MM.1S (cell line): ENCODE data around the gene TERB1.

Experiments used
- DNase-seq: peaks from one replicate; pipeline ENCODE4 v3.0.0-alpha.2; 2015
- H2AFZ ChIP-seq: fragments of 300-600 bp; sonication (generic); 2 replicates; pipeline ENCODE4 v1.6.0; 2016; ENCODE audit warnings: antibody characterized with exemption, low read length
- H3F3A ChIP-seq: fragments of 300-600 bp; sonication (generic); 2 replicates; pipeline ENCODE4 v1.6.1; 2016; ENCODE audit warnings: mild to moderate bottlenecking, antibody characterized with exemption, low read length, moderate library complexity, mixed read lengths; ENCODE audit not compliant: insufficient read depth
- H3K27ac ChIP-seq: fragments of 300-600 bp; sonication (generic); 2 replicates; pipeline ENCODE4 v1.5.1; 2016; ENCODE audit warnings: mild to moderate bottlenecking, low read length
- H3K27me3 ChIP-seq: fragments of 300-600 bp; sonication (generic); replicated peaks from 2 replicates; pipeline ENCODE4 v1.6.0; 2016; ENCODE audit warnings: low read length; ENCODE audit not compliant: insufficient read depth
- H3K36me3 ChIP-seq: fragments of 300-600 bp; sonication (generic); replicated peaks from 2 replicates; pipeline ENCODE4 v1.6.1; 2016; ENCODE audit warnings: mild to moderate bottlenecking, low read length, mixed read lengths; ENCODE audit not compliant: insufficient read depth
- H3K4me1 ChIP-seq: fragments of 300-600 bp; sonication (generic); 2 replicates; pipeline ENCODE4 v1.6.1; 2016; ENCODE audit warnings: low read length, mixed read lengths
- H3K4me2 ChIP-seq: fragments of 300-600 bp; sonication (generic); 2 replicates; pipeline ENCODE4 v1.6.0; 2016; ENCODE audit warnings: low read depth, low read length
- H3K4me3 ChIP-seq: fragments of 300-600 bp; sonication (generic); 2 replicates; pipeline ENCODE4 v1.5.1; 2016; ENCODE audit warnings: low read length, mixed read lengths
- H3K79me2 ChIP-seq: fragments of 300-600 bp; sonication (generic); 2 replicates; pipeline ENCODE4 v1.6.1; 2016; ENCODE audit warnings: mixed run types, low read length, mixed read lengths
- H3K9ac ChIP-seq: fragments of 300-600 bp; sonication (generic); 2 replicates; pipeline ENCODE4 v1.6.1; 2016; ENCODE audit warnings: low read length, mixed read lengths
- H3K9me2 ChIP-seq: fragments of 300-600 bp; sonication (generic); replicated peaks from 2 replicates; pipeline ENCODE4 v1.6.1; 2016; ENCODE audit warnings: mild to moderate bottlenecking, low read length, mixed read lengths; ENCODE audit not compliant: insufficient read depth
- H3K9me3 ChIP-seq: fragments of 300-600 bp; sonication (generic); replicated peaks from 2 replicates; pipeline ENCODE4 v1.6.1; 2016; ENCODE audit warnings: mild to moderate bottlenecking, low read length, mixed read lengths; ENCODE audit not compliant: insufficient read depth
- H4K20me1 ChIP-seq: fragments of 300-600 bp; sonication (generic); 2 replicates; pipeline ENCODE4 v1.6.1; 2016; ENCODE audit warnings: mild to moderate bottlenecking, low read length, moderate library complexity, mixed read lengths; ENCODE audit not compliant: insufficient read depth
- EZH2 ChIP-seq: fragments of 300-600 bp; sonication (generic); optimal IDR thresholded peaks from 2 replicates; pipeline ENCODE3; 2017; ENCODE audit warnings: low read depth, mild to moderate bottlenecking, antibody characterized with exemption, low read length, mixed read lengths
- EZH2phosphoT487 ChIP-seq: fragments of 300-600 bp; sonication (generic); IDR thresholded peaks from 2 replicates; pipeline ENCODE4 v1.6.1; 2018; ENCODE audit warnings: antibody characterized with exemption, low read length
- TF ChIP-seq, protein P1 (sequence below): fragments of 300-600 bp; sonication (generic); IDR thresholded peaks from 2 replicates; pipeline ENCODE4 v1.5.1; 2016; ENCODE audit warnings: antibody characterized with exemption, low read length, mixed read lengths

TERB1 gene

DNA sequence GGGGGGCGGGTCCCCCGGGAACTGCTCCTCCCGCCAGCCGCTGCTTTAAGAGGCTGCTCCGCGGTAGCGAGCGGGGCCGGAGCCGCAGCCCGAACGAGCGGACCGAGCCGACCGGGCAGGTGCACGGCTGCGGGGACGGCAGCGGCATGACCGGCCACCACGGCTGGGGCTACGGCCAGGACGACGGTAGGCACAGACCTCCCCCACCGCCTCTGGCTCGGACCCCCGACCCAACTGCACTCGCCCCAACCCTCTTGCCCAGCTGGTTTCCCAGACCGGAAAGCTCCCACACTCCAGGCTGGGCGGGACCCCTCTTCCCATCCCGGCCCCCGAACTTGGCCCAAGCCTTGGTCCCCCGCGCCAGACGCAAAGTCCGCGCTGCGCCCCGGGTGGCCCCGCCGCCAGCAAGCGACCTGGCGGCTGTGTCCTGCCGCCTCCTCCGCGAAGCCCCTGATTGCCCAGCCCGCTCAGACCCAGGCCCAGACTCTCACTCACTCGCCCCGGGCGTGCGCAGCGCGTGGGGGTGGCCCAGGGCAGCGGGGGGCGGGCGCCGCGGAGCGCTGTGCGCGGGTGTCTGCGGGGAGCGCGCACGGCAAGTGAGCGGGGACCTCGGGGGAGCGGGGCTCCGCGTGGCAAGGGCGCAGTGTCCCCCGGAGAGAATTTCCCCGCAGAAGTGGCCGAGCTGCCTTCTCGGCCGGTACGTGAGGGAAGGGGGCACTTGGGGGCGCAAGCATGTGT, 43.1 kb upstream of the TERB1 start, which contains the start of gene CA7:
CA7 (plus strand) TSS at position 73 of the 738 bp plus-strand sequence; CDS start at position 147, 74 bp downstream.
- H3K27ac ChIP-seq = no peak within 1 kb of the TSS
- no peaks in the 10 kb centered on the region for H3K9me2 ChIP-seq
- no peak for TF ChIP-seq EZH2
- TF ChIP-seq, protein P1, sequence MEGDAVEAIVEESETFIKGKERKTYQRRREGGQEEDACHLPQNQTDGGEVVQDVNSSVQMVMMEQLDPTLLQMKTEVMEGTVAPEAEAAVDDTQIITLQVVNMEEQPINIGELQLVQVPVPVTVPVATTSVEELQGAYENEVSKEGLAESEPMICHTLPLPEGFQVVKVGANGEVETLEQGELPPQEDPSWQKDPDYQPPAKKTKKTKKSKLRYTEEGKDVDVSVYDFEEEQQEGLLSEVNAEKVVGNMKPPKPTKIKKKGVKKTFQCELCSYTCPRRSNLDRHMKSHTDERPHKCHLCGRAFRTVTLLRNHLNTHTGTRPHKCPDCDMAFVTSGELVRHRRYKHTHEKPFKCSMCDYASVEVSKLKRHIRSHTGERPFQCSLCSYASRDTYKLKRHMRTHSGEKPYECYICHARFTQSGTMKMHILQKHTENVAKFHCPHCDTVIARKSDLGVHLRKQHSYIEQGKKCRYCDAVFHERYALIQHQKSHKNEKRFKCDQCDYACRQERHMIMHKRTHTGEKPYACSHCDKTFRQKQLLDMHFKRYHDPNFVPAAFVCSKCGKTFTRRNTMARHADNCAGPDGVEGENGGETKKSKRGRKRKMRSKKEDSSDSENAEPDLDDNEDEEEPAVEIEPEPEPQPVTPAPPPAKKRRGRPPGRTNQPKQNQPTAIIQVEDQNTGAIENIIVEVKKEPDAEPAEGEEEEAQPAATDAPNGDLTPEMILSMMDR = no peak
- H3K36me3 ChIP-seq = no peaks in the 10 kb centered on the region
- no peaks in the 10 kb centered on the region for H3K9me3 ChIP-seq
- H3K4me3 ChIP-seq = no peak within 1 kb of the TSS
- H3F3A ChIP-seq = no peaks in the 10 kb centered on the region
- H3K79me2 ChIP-seq = no peaks in the 10 kb centered on the region
- no peak within 1 kb of the TSS for H2AFZ ChIP-seq
- H4K20me1 ChIP-seq = no peaks in the 10 kb centered on the region
- no peak within 1 kb of the TSS for H3K9ac ChIP-seq
- H3K4me1 ChIP-seq = no peaks in the 10 kb centered on the region
- DNase-seq = no peak
- no peaks in the 10 kb centered on the region for H3K27me3 ChIP-seq
- no peak within 1 kb of the TSS for H3K4me2 ChIP-seq

DNA sequence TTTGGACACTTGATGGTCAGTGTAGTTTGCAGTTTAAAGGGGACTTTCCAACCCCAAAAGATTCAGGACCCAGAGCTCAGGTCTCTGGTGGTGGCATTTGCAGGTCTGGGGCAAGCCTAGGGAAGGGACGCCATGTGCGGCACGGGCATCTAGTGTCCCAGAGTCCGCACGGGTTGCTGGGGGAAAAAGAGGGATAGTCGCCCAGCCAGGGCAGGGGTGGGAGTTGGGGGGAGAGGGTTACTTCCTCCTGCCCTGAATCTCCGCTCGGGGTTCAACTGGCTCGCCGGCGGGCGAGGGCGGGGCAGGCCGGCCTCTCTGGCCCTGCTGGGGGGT, 42.6 kb upstream of the TERB1 start:
- Histone ChIP-seq H3K9ac (no peak overlapping the region), H3F3A (no peaks in the 10 kb centered on the region), H4K20me1 (no peaks in the 10 kb centered on the region), H2AFZ (no peak overlapping the region), H3K36me3 (no peaks in the 10 kb centered on the region), H3K27ac (no peak overlapping the region), H3K4me1 (no peaks in the 10 kb centered on the region), H3K27me3 (no peaks in the 10 kb centered on the region), H3K79me2 (no peaks in the 10 kb centered on the region), H3K4me3 (no peak overlapping the region), H3K9me2 (no peaks in the 10 kb centered on the region), H3K9me3 (no peaks in the 10 kb centered on the region), H3K4me2 (no peak overlapping the region)
- DNase-seq = no peak
- TF ChIP-seq EZH2 = no peak
- TF ChIP-seq, protein P1 = no peak
- TF ChIP-seq EZH2phosphoT487 = no peak

DNA sequence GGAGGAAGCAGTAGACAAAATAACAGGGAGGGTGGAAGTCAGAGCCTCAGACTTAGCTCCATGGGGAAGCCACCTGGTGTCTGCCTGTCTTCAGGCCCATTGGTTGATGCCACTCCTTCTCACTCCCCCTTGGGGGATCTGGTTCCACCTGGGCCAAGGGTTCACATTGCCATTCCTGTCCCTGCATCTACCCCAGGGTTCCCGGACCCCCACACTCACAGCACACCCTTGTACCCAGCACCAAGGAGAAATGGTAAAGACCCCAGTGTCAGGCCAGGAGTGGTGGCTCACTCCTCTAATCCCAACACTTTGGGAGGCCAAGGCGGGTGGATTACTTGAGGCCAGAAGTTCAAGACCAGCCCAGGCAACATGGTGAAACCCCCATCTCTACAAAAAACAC, 41.8 kb upstream of the TERB1 start:
- Histone ChIP-seq H3K9me3 (no peaks in the 10 kb centered on the region), H3K4me1 (no peaks in the 10 kb centered on the region), H3F3A (no peaks in the 10 kb centered on the region), H3K27me3 (no peaks in the 10 kb centered on the region), H3K36me3 (no peaks in the 10 kb centered on the region), H2AFZ (no peak overlapping the region), H3K27ac (no peak overlapping the region), H3K4me2 (no peak overlapping the region), H3K9me2 (no peaks in the 10 kb centered on the region), H4K20me1 (no peaks in the 10 kb centered on the region), H3K9ac (no peak overlapping the region), H3K79me2 (no peaks in the 10 kb centered on the region), H3K4me3 (no peak overlapping the region)
- no peak for DNase-seq
- no peak for TF ChIP-seq EZH2
- TF ChIP-seq, protein P1 = no peak
- no peak for TF ChIP-seq EZH2phosphoT487
